Activated CD4-positive, alpha-beta T cell treated with anti-CD3 and anti-CD28 coated beads for 1 hour (primary cell): Measurements from ENCODE around the gene UBXN11.

Experiments used
- DNase-seq: peaks from one replicate; pipeline ENCODE4 v3.0.0-alpha.2; 2020

Gene UBXN11

GRCh38 chr1:26306290-26307229 is at the start of gene UBXN11:
Gene UBXN11, minus strand, starts transcription at chr1:26306636. Its CDS starts 3,753 bp downstream, at chr1:26302883.
- DNase-seq, result peak; percentile 85

GRCh38 chr1:26356106-26356505 is 49.7 kb upstream of the UBXN11 start:
- DNase-seq, result no peak

- no peak for DNase-seq
These were observed 48.5 kb upstream of the UBXN11 start for GRCh38 chr1:26354972-26355371.

- no peak for DNase-seq
These were observed 47.8 kb upstream of the UBXN11 start, which contains the start of gene CRYBG2 for GRCh38 chr1:26353976-26354820. Gene CRYBG2, minus strand, starts transcription at chr1:26354130. Its CDS starts 7,473 bp downstream, at chr1:26346657.

- DNase-seq, result no peak
These were observed 46.9 kb upstream of the UBXN11 start for GRCh38 chr1:26353210-26353859.

GRCh38 chr1:26352338-26352679 is 45.9 kb upstream of the UBXN11 start:
- no peak for DNase-seq

- DNase-seq, result no peak
These were observed 45.3 kb upstream of the UBXN11 start for GRCh38 chr1:26351590-26352337.

GRCh38 chr1:26350701-26351589 is 44.5 kb upstream of the UBXN11 start:
- DNase-seq, result no peak

- no peak for DNase-seq
These were observed 43.9 kb upstream of the UBXN11 start for GRCh38 chr1:26350343-26350700.

- no peak for DNase-seq
These were observed 43.4 kb upstream of the UBXN11 start for GRCh38 chr1:26349877-26350244.

GRCh38 chr1:26349188-26349876 is 42.9 kb upstream of the UBXN11 start:
- no peak for DNase-seq

- DNase-seq, result no peak
These were observed 40.0 kb upstream of the UBXN11 start for GRCh38 chr1:26346274-26347033.

GRCh38 chr1:26345718-26346117 is 39.3 kb upstream of the UBXN11 start:
- no peak for DNase-seq

GRCh38 chr1:26344147-26344920 is 37.9 kb upstream of the UBXN11 start:
- no peak for DNase-seq

GRCh38 chr1:26340047-26340481 is 33.6 kb upstream of the UBXN11 start:
- DNase-seq, result no peak

- DNase-seq, result no peak
These were observed 32.2 kb upstream of the UBXN11 start for GRCh38 chr1:26338670-26339069.

GRCh38 chr1:26337625-26338024 is 31.2 kb upstream of the UBXN11 start:
- no peak for DNase-seq

- no peak for DNase-seq
These were observed 30.7 kb upstream of the UBXN11 start for GRCh38 chr1:26337206-26337535.

GRCh38 chr1:26336477-26337205 is 30.2 kb upstream of the UBXN11 start:
- DNase-seq, result peak; percentile 75
